BLaER1 (cell line): ENCODE data around the gene KMO.

ENCODE experiments used
- H3K27ac ChIP-seq: shearing (Covaris generic); formaldehyde crosslinking; 2 replicates; pipeline ENCODE4 v1.8.1; 2022
- H3K27me3 ChIP-seq: shearing (Covaris generic); formaldehyde crosslinking; 2 replicates; pipeline ENCODE4 v1.8.1; 2022
- H3K36me3 ChIP-seq: shearing (Covaris generic); formaldehyde crosslinking; 2 replicates; pipeline ENCODE4 v1.8.1; 2022
- H3K4me1 ChIP-seq: shearing (Covaris generic); formaldehyde crosslinking; 2 replicates; pipeline ENCODE4 v1.8.1; 2022
- H3K4me2 ChIP-seq: shearing (Covaris generic); formaldehyde crosslinking; 2 replicates; pipeline ENCODE4 v1.8.1; 2022
- H3K4me3 ChIP-seq: shearing (Covaris generic); formaldehyde crosslinking; 2 replicates; pipeline ENCODE4 v1.8.1; 2022
- H3K9ac ChIP-seq: shearing (Covaris generic); formaldehyde crosslinking; 2 replicates; pipeline ENCODE4 v1.8.1; 2022
- H3K9me3 ChIP-seq: shearing (Covaris generic); formaldehyde crosslinking; 2 replicates; pipeline ENCODE4 v1.8.1; 2022
- H4K20me1 ChIP-seq: shearing (Covaris generic); formaldehyde crosslinking; 2 replicates; pipeline ENCODE4 v1.8.1; 2022
- Cebpa-rat ChIP-seq: shearing (Covaris generic); IDR thresholded peaks from 2 replicates; pipeline ENCODE4 v1.8.1; 2022

Gene KMO

GRCh38 chr1:241557031-241557430 is 24.9 kb downstream of the KMO start:
- H3K4me3 ChIP-seq = no peak overlapping the region
- H3K4me1 ChIP-seq = peaks cover 23% of the 10 kb centered on the region
- no peak overlapping the region for H3K9ac ChIP-seq
- TF ChIP-seq Cebpa-rat = no peak
- no peaks in the 10 kb centered on the region for H4K20me1 ChIP-seq
- no peaks in the 10 kb centered on the region for H3K27me3 ChIP-seq
- no peak overlapping the region for H3K4me2 ChIP-seq
- no peaks in the 10 kb centered on the region for H3K9me3 ChIP-seq
- H3K36me3 ChIP-seq = peaks cover 7% of the 10 kb centered on the region
- no peak overlapping the region for H3K27ac ChIP-seq

GRCh38 chr1:241557551-241558193 is 25.5 kb downstream of the KMO start:
- Histone ChIP-seq H3K9ac (no peak overlapping the region), H3K27me3 (no peaks in the 10 kb centered on the region), H3K4me3 (no peak overlapping the region), H3K9me3 (no peaks in the 10 kb centered on the region), H3K4me2 (no peak overlapping the region), H3K4me1 (peaks cover 17% of the 10 kb centered on the region), H4K20me1 (no peaks in the 10 kb centered on the region), H3K36me3 (peaks cover 13% of the 10 kb centered on the region), H3K27ac (no peak overlapping the region)
- no peak for TF ChIP-seq Cebpa-rat

- Histone ChIP-seq H4K20me1 (no peaks in the 10 kb centered on the region), H3K36me3 (peaks cover 13% of the 10 kb centered on the region), H3K4me2 (no peak overlapping the region), H3K4me3 (no peak overlapping the region), H3K4me1 (no peaks in the 10 kb centered on the region), H3K9ac (no peak overlapping the region), H3K27me3 (no peaks in the 10 kb centered on the region), H3K27ac (no peak overlapping the region), H3K9me3 (no peaks in the 10 kb centered on the region)
- TF ChIP-seq Cebpa-rat = no peak
These were observed 28.1 kb downstream of the KMO start for GRCh38 chr1:241560146-241560848.

GRCh38 chr1:241560849-241561187 is 28.6 kb downstream of the KMO start:
- Histone ChIP-seq H3K27ac (no peak overlapping the region), H3K36me3 (peaks cover 12% of the 10 kb centered on the region), H3K4me3 (no peak overlapping the region), H4K20me1 (no peaks in the 10 kb centered on the region), H3K4me2 (no peak overlapping the region), H3K4me1 (no peaks in the 10 kb centered on the region), H3K27me3 (no peaks in the 10 kb centered on the region), H3K9ac (no peak overlapping the region), H3K9me3 (no peaks in the 10 kb centered on the region)
- no peak for TF ChIP-seq Cebpa-rat

GRCh38 chr1:241569848-241570247 is 37.7 kb downstream of the KMO start:
- H3K27me3 ChIP-seq = no peaks in the 10 kb centered on the region
- no peak overlapping the region for H3K4me2 ChIP-seq
- H3K36me3 ChIP-seq = no peaks in the 10 kb centered on the region
- H3K27ac ChIP-seq = no peak overlapping the region
- no peaks in the 10 kb centered on the region for H3K9me3 ChIP-seq
- no peak overlapping the region for H3K4me3 ChIP-seq
- no peak overlapping the region for H3K9ac ChIP-seq
- TF ChIP-seq Cebpa-rat = no peak
- H3K4me1 ChIP-seq = no peaks in the 10 kb centered on the region
- H4K20me1 ChIP-seq = no peaks in the 10 kb centered on the region

GRCh38 chr1:241574154-241574553 is 42.0 kb downstream of the KMO start:
- Histone ChIP-seq H4K20me1 (no peaks in the 10 kb centered on the region), H3K4me1 (no peaks in the 10 kb centered on the region), H3K27me3 (no peaks in the 10 kb centered on the region), H3K27ac (no peak overlapping the region), H3K9me3 (peaks cover 30% of the 10 kb centered on the region), H3K4me2 (no peak overlapping the region), H3K9ac (no peak overlapping the region), H3K36me3 (peaks cover 21% of the 10 kb centered on the region), H3K4me3 (no peak overlapping the region)
- no peak for TF ChIP-seq Cebpa-rat

GRCh38 chr1:241579434-241579833 is 47.3 kb downstream of the KMO start:
- Histone ChIP-seq H3K36me3 (peaks cover 37% of the 10 kb centered on the region), H3K4me1 (no peaks in the 10 kb centered on the region), H3K27ac (no peak overlapping the region), H3K4me3 (no peak overlapping the region), H3K4me2 (no peak overlapping the region), H3K9me3 (peaks cover 44% of the 10 kb centered on the region), H3K9ac (no peak overlapping the region), H3K27me3 (no peaks in the 10 kb centered on the region), H4K20me1 (no peaks in the 10 kb centered on the region)
- TF ChIP-seq Cebpa-rat = no peak

- no peak for TF ChIP-seq Cebpa-rat
- no peaks in the 10 kb centered on the region for H3K4me1 ChIP-seq
- H3K27ac ChIP-seq = no peak overlapping the region
- no peaks in the 10 kb centered on the region for H3K27me3 ChIP-seq
- peaks cover 23% of the 10 kb centered on the region for H3K9me3 ChIP-seq
- H3K4me2 ChIP-seq = no peak overlapping the region
- peaks cover 25% of the 10 kb centered on the region for H3K36me3 ChIP-seq
- no peak overlapping the region for H3K9ac ChIP-seq
- no peak overlapping the region for H3K4me3 ChIP-seq
- no peaks in the 10 kb centered on the region for H4K20me1 ChIP-seq
These were observed 50.7 kb downstream of the KMO start for GRCh38 chr1:241582921-241583321.

- H3K9me3 ChIP-seq = peaks cover 5% of the 10 kb centered on the region; the same call in 1 of the 2 replicates
- H3K36me3 ChIP-seq = peaks cover 16% of the 10 kb centered on the region
- H3K9ac ChIP-seq = no peak overlapping the region
- no peaks in the 10 kb centered on the region for H3K4me1 ChIP-seq
- no peaks in the 10 kb centered on the region for H4K20me1 ChIP-seq
- H3K27me3 ChIP-seq = no peaks in the 10 kb centered on the region
- no peak overlapping the region for H3K4me2 ChIP-seq
- no peak for TF ChIP-seq Cebpa-rat
- no peak overlapping the region for H3K4me3 ChIP-seq
- H3K27ac ChIP-seq = no peak overlapping the region
These were observed 54.8 kb downstream of the KMO start for GRCh38 chr1:241586905-241587512.

- Histone ChIP-seq H3K27ac (no peak overlapping the region), H4K20me1 (no peaks in the 10 kb centered on the region), H3K4me3 (no peak overlapping the region), H3K9ac (no peak overlapping the region), H3K36me3 (peaks cover 30% of the 10 kb centered on the region), H3K4me2 (no peak overlapping the region), H3K27me3 (no peaks in the 10 kb centered on the region), H3K9me3 (no peaks in the 10 kb centered on the region), H3K4me1 (no peaks in the 10 kb centered on the region)
- no peak for TF ChIP-seq Cebpa-rat
These were observed 57.3 kb downstream of the KMO start for GRCh38 chr1:241589521-241589920.
